Activated naive CD4-positive, alpha-beta T cell (primary cell): Measurements from ENCODE around the gene LPCAT1.
"Not testable (repeated sequence)": the region's sequence is repeated elsewhere in the genome, so short reads cannot be mapped to it uniquely, and the experiment has no call there.

ENCODE experiments used
- DNase-seq, 4 experiments: peaks; one replicate each; lab custom pipeline; 2025; lab: John Stamatoyannopoulos, UW

The LPCAT1 gene

GRCh38 chr5:1540831-1541701, 17.3 kb upstream of the LPCAT1 start:
- DNase-seq, result no peak

GRCh38 chr5:1540166-1540565, 16.4 kb upstream of the LPCAT1 start:
- DNase-seq, result no peak

DNA sequence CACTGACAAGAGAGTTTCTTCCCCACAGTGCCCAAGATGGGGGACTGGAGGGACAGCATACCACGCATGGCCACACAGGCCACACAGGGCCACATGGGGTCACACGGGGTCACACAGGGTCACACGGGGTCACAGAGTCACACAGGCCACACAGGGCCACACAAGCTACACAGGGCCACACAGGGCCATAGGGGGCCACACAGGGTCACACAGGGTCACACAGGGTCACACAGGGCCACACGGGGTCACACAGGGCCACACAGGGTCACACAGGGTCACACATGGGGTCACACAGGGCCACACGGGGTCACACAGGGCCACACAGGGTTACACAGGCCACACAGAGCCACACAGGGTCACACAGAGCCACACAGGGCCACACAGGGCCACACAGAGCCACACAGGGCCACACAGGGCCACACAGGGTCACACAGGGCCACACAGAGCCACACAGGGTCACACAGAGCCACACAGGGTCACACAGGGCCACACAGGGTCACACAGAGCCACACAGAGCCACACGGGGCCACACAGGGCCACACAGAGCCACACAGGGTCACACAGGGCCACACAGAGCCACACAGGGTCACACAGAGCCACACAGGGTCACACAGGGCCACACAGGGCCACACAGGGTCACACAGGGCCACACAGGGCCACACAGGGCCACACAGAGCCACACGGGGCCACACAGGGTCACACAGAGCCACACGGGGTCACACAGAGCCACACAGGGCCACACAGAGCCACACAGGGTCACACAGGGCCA, 15.8 kb upstream of the LPCAT1 start:
- DNase-seq, result not testable (repeated sequence)

GRCh38 chr5:1538741-1539392, 15.1 kb upstream of the LPCAT1 start:
- DNase-seq, result no peak

- DNase-seq, result no peak
These were observed 14.5 kb upstream of the LPCAT1 start for GRCh38 chr5:1538276-1538675.

GRCh38 chr5:1537603-1538154, 13.9 kb upstream of the LPCAT1 start:
- no peak for DNase-seq

DNA sequence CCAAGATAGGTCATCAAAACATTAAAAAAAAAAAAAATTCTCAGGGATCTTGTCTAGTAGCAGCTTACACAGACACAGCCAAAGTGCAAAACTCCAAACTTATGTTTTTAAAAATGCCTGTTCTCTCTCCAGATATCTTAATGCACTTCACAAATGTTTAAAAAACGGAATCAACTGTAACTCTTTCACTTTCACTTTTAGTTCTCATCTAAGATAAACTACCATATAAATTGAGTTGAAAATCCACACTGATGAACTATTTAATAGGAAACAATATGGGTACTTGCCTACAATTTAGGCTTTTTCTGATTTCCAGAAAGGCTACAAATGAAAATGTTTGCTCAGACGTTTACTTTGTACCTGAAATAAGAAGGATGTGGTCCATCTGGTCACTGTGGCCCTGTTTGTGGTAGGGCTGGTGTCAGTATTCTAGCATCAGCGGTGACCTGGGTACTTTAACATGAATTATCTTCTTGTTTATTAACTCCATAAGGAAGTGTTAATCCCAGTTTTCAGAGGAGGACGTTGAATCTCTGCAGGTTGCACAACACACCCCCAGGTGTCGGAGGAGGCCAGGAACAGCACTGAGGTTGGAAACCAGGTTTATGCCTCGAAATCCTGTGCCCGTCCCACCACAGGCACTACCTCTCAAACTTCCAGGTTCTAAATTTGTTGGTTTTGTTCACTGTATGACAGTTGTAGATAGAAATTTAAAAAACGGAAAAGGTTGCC, 13.3 kb upstream of the LPCAT1 start:
- no peak for DNase-seq

DNA sequence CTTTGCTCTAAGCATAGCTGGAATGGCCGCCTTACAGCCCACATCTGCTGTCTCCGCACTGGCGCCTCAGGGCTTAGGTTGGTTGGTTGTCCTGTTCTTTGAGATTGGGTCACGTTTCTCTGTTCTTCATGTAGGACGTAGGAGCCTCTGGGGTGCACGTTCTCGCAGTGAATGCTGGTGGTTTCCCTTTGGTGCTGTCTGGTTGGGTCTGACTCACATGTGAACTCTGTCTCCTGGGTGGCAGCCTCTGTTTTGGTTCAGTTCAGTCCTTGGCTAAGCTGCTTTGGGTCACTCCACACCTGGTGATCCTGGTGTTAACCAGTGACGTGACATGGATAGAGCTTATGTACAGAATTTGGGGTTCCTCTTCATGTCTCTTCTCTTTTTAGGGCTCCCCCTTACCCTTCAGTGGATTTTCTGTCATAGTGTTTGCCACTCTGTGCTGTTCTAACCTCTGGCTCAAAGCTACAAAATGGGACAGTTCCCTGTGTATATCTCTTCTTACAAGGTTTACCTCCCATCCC, 12.6 kb upstream of the LPCAT1 start:
- peak in 3 of 4 experiments; percentile 19 to 48 (median 39) for DNase-seq

DNA sequence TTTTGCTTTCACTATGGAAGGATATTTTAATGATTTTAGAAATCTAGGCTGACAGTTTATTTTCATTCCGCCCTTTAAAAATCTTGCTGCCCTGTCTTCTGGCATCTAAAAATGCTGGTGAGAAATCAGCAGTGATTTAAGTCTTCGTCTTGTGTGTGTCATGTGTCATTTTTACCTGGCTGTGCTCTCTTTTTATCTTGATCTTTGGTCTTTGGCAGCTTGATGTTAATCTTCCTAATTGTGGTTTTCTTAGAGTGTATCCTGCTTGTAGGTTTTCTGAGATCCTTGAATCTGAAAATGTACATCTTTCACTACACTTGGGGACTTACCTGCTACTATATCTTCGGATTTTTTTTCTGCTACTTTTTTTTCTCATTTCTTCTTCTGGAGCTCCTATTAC, 11.9 kb upstream of the LPCAT1 start:
- DNase-seq, result no peak

GRCh38 chr5:1532384-1532783, 8.6 kb upstream of the LPCAT1 start:
- no peak for DNase-seq

DNA sequence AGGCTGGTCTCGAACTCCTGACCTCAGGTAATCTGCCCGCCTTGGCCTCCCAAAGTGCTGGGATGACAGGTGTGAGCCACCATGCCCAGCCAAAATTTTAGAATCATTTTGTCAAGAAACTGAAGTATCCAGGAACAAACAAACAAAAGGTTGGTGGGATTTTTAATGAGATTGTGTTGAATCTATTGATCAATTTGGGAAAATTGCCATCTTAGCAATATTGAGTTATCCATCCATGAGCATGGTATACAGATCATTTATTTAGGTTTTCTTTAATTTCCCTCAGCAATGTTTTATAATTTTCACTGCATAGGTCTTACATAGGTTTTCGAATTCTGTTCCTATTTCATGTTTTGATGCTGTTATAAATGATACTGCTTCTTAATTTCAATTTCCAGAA, 5.7 kb upstream of the LPCAT1 start:
- no peak for DNase-seq

GRCh38 chr5:1527533-1528205, 3.9 kb upstream of the LPCAT1 start:
- no peak for DNase-seq

DNA sequence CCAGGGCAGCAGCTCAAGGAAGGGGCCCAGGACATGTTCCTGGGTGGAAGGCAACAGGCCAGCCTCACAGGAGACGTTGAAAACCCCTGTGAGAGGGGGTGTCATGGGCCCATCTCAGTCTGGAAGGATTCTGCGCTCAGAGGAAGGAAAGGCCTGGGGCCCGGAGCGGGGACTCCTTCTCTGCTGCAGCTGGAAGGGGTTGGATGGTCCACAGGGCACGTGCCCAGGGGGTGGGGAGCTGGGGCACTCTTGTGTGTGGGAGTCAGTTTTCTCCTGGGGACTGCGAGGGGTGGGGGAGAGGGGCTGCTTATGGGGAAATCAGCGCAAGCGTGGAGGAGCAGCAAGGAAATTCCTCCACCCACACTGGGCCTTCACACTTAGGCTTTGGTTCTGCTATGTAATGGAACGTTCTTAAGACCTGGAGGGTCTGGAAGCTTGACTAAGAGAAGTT, 2.9 kb upstream of the LPCAT1 start:
- DNase-seq, result no peak

DNA sequence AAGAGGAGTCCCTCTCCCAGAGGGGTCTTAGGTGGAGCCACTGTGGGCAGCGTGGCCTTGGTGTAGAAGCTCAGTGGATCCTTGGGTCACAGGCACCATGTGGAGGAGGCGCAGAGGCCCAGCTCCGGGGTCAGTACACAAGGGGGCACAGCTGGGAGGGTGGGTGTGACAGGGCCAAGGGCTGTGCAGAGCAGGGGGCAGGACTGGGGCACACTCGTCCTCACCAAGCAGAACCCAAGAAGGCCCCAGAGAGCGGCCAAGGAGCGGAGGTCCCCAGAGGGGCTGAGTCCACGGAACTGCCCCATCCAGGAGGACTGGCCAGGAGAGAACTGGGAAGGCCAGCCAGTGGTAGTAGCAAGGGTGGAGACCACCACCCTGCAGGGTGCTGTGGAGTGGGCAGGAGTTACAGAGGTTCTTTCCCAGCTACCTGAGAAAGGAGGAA, 2.5 kb upstream of the LPCAT1 start:
- no peak for DNase-seq

DNA sequence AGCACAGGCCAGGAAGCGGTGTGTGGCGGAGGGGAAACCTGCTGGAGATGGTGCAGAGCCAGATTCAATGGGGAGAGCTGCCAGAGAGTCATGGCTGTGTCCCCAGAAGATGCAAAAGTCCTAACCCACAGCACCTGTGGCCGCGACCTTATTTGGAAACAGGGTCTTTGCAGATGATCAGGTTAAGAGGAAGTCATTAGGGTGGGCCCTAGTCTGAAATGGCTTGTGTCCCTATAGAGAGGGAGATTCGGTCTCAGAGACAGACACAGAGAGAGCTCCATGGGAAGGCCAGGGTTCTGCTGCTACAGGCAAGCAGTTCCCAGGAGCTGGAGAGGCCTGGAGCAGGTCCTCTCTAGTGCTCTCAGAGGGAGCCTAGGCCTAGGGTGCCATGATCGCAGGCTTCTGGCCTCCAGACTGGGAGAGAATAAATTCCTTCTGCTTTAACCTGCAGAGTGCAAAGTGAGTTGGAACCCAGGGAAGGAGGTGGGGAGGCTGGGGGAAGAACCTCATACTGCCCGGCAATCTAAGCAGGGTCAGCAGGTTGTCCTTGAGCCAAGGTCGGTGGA, 1.9 kb upstream of the LPCAT1 start:
- no peak for DNase-seq

- DNase-seq, result no peak
These were observed 1.3 kb upstream of the LPCAT1 start for GRCh38 chr5:1524799-1525623.

DNA sequence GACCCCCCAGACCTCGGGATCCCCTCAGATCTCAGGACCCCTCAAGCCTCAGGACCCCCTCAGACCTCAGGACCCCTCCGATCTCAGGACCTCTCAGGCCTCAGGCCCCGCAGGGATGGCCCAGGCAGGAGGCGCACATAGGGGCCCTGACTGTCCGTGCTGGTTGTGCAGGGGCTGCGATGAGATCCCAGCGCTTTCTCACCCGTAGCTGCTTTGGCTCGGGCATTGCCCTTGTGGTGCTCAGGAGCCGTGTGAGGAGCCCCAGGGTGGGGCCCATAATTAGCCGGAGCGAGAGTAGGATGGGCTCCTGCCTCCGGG, 680 bp upstream of the LPCAT1 start:
- no peak for DNase-seq

- no peak for DNase-seq
These were observed 324 bp downstream of the LPCAT1 start for GRCh38 chr5:1523480-1523792.

DNA sequence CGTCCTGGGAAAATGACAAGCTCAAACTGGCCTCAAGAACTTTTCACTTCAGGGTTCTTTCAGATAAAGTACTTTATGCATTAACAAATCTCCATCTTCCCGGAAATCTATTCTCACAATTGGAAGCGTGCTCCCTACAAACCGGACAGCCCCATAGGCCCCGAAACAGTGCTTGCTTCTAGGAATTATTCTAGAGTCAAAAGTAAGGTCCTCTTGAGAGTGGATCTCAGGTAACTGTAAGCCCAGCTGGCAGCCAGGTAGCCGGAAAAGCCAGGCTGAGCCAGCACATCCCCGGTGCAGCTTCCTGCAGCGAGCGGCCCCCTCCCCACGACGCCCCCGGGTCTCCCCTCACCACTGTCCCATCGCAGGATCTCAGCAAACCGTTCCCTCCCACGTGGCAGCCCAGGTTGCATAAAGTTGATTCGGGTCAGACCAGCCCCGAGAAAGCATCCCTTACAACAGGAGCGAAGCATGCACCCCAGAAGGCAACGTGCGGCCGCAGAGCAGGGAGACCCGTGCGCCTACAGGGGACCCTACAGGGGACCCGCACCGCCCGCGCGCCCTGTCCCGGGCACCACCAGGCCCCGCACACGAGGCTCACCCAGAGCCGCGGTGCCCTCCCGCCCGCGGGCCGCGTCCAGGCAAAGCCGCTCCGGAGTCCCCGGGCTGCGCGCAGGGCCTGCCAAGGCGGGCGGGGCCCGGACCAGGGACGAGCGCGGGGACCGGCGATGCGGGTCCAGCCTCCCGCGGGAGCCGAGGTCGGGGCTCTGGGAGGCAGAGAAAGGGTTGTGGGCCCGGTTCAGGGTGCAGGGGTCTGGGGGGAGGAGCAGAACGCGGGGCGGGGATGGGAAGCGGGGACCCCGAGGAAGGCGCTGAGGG, 920 bp downstream of the LPCAT1 start:
- DNase-seq, result no peak
